HG03354 (cell line): ENCODE data around the gene MYL10.
"Not testable (repeated sequence)": the region's sequence is repeated elsewhere in the genome, so short reads cannot be mapped to it uniquely, and the experiment has no call there.

Experiments used
- ATAC-seq: cut with Tn5 transposase; IDR thresholded peaks from one replicate; pipeline ENCODE4 v1.9.1; 2021; ENCODE audit warnings: mild to moderate bottlenecking; ENCODE audit not compliant: unreplicated experiment, poor library complexity, severe bottlenecking

The MYL10 gene

GRCh38 chr7:101622609-101623173 is 6.4 kb downstream of the MYL10 start:
- ATAC-seq, result no peak

GRCh38 chr7:101620991-101621390 is 8.1 kb downstream of the MYL10 start:
- no peak for ATAC-seq

- ATAC-seq, result no peak
Observed at GRCh38 chr7:101620395-101620794, 8.7 kb downstream of the MYL10 start.

GRCh38 chr7:101618916-101619315 is 10.2 kb downstream of the MYL10 start:
- no peak for ATAC-seq

- no peak for ATAC-seq
Observed at GRCh38 chr7:101618207-101618839, 10.8 kb downstream of the MYL10 start.

- ATAC-seq, result no peak
Observed at GRCh38 chr7:101617451-101618206, 11.5 kb downstream of the MYL10 start.

- no peak for ATAC-seq
Observed at GRCh38 chr7:101615446-101615845, 13.7 kb downstream of the MYL10 start.

- no peak for ATAC-seq
Observed at GRCh38 chr7:101614939-101615302, 14.2 kb downstream of the MYL10 start.

GRCh38 chr7:101614098-101614938 is 14.8 kb downstream of the MYL10 start:
- no peak for ATAC-seq

- ATAC-seq, result no peak
Observed at GRCh38 chr7:101612885-101613515, 16.1 kb downstream of the MYL10 start.

- ATAC-seq, result no peak
Observed at GRCh38 chr7:101608772-101609713, 20.1 kb downstream of the MYL10 start.

- ATAC-seq, result no peak
Observed at GRCh38 chr7:101606498-101606923, 22.6 kb downstream of the MYL10 start.

GRCh38 chr7:101605611-101606497 is 23.2 kb downstream of the MYL10 start:
- ATAC-seq, result no peak

- not testable (repeated sequence) for ATAC-seq
Observed at GRCh38 chr7:101604934-101605332, 24.2 kb downstream of the MYL10 start.

- ATAC-seq, result no peak
Observed at GRCh38 chr7:101604331-101604933, 24.7 kb downstream of the MYL10 start.

GRCh38 chr7:101602484-101603241 is 26.4 kb downstream of the MYL10 start:
- ATAC-seq, result no peak

GRCh38 chr7:101602082-101602481 is 27.0 kb downstream of the MYL10 start:
- no peak for ATAC-seq
